GM12864 (cell line): ENCODE results near the gene IFITM2.

Experiments
- DNase-seq: peaks from one replicate; pipeline ENCODE4 v3.0.0-alpha.2; 2011; ENCODE audit warnings: low read depth
- H3K4me3 ChIP-seq: 2 replicates; pipeline ENCODE4 v1.5.1; 2011; ENCODE audit warnings: mild to moderate bottlenecking, low read depth, low read length, control low read depth
- CTCF ChIP-seq: IDR thresholded peaks from 2 replicates; pipeline ENCODE4 v1.5.1; 2011; ENCODE audit warnings: low read depth, mild to moderate bottlenecking, moderate library complexity, low read length, control low read depth, inconsistent platforms; ENCODE audit errors: missing control alignments

Gene IFITM2

GRCh38 chr11:270451-271318 is 36.9 kb upstream of the IFITM2 start:
- no peak for DNase-seq
- TF ChIP-seq CTCF = no peak
- H3K4me3 ChIP-seq = no peak overlapping the region

GRCh38 chr11:271319-271715 is 36.3 kb upstream of the IFITM2 start:
- no peak for DNase-seq
- no peak overlapping the region for H3K4me3 ChIP-seq
- no peak for TF ChIP-seq CTCF

GRCh38 chr11:272195-272930 is 35.3 kb upstream of the IFITM2 start:
- no peak for TF ChIP-seq CTCF
- no peak overlapping the region for H3K4me3 ChIP-seq
- no peak for DNase-seq

DNA sequence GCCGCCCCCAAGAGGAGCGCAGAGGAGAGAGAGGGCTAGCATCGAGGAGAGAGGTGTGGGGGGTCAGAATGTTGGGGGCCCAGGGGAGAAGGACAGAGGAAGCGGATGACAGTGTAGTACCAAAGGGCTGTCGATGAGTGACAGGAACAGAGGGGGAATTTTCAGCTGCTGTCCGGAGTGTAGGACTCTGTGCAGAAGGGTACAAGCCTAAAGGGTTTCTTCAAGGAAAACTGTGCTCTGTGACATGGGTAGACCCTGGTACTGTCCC is 34.8 kb upstream of the IFITM2 start:
- no peak for DNase-seq
- H3K4me3 ChIP-seq = no peak overlapping the region
- no peak for TF ChIP-seq CTCF

GRCh38 chr11:276219-276618 is 31.4 kb upstream of the IFITM2 start:
- no peak overlapping the region for H3K4me3 ChIP-seq
- no peak for TF ChIP-seq CTCF
- DNase-seq = no peak

DNA sequence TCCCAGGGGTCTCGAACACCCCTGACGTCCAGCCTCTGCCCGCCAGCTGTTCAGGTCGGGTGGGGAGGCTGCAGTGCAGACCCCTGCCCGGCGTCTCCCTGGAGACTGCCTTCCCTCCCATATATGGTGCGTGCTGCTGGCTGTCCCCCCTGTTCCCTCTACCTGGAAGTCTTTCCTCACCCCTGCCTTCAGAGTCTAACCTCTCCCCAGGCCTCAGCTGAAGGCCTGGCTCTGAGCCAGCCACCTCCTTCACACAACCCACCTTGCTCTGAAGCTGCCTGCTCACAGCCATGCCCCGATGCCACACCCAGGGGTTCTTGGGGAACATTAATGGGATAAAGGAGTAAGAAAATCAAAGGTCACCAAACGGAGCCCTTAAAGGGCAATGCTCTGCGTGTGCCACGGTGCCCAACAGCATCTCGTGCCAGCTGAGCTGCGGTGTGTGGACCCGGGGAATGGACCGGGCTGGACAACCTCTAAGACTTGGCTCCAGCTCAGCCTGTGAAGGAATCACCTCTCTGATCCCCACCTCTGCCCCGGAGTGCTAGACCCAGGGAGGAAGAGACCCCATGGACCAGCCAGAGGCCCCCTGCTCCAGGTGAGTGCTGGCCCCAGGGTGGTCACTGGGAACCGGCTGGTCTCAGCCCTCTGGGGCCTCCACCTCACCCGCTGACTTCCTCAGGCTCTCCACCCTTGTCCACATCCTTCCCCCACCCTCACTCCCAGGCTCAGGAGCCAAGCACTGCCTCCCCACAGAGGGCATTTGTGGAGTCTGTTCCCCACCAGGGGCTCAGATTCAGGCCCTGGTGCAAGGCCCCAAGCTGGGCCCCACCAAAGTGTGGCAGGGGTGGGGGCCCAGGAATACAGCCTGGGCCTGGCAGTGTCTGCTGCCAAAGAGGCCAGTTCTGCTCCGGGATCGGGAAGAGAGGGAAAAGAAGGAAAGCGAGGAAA is 29.3 kb upstream of the IFITM2 start, which contains the start of gene NLRP6:
Gene NLRP6 (plus strand): TSS at position 407 of the 951 bp plus-strand sequence. CDS start 163 bp downstream, at position 570.
- DNase-seq = no peak
- TF ChIP-seq CTCF = no peak
- no peak within 1 kb of the TSS for H3K4me3 ChIP-seq
